Measurements from ENCODE around the gene WDR70.
"Not testable (repeated sequence)": the region's sequence is repeated elsewhere in the genome, so short reads cannot be mapped to it uniquely, and the experiment has no call there.

GRCh38 chr5:37453252-37453651 is 74.1 kb downstream of the WDR70 start:
- TF ChIP-seq CTCF, POLR2A (IDR thresholded peaks at IDR 0.05): not testable (repeated sequence)
